Stimulated activated CD4-positive, alpha-beta T cell treated with anti-CD3 and anti-CD28 coated beads, Interleukin-1b, Interleukin-23, amount 100 ng/mL, for 48 hours (primary cell): Measurements from ENCODE around the gene ARRB2.

Experiments
- DNase-seq: peaks from one replicate; pipeline ENCODE4 v3.0.0-alpha.2; 2020

The ARRB2 gene

GRCh38 chr17:4768298-4768697 is 57.9 kb downstream of the ARRB2 start:
- DNase-seq = no peak

GRCh38 chr17:4769628-4770027 is 59.2 kb downstream of the ARRB2 start:
- no peak for DNase-seq
